NCI-H2227 (cell line): ENCODE results near the gene CFAP57.
"Not testable (repeated sequence)": the region's sequence is repeated elsewhere in the genome, so short reads cannot be mapped to it uniquely, and the experiment has no call there.

Experiments used
- DNase-seq: peaks from one replicate; lab custom pipeline; 2025; ENCODE audit not compliant: unreplicated experiment; lab: John Stamatoyannopoulos, UW

CFAP57 gene

DNA sequence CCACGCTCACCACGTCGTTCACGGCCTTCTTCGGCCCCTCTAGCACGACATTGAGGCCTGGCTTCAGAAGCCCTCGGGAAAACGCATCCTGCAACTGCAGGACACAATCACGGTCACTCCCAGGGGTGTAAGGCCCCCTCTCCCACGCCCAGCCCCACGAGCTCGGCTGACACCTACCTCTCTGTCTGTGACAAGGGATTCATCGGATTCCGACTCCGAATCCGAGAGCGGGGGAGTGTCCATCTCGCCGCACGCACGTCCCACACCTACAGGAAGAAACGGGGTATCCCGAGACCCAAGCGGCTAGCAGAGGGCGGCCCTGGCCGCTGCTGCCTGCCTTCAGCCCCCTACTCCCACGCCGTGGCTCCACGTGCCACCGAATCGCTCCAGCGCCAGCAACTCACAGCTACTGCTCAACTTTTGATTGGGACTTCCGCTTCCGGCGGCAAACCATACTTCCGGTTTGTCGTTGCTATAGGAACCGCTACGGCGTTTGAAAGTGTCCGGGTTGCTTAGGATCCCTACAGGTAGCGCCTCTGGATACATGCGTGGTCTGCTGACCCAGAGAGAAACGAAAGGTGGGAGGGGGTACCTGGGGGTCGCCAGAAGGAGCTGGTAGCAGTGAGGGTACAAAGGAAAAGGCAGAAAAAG, at the start of gene CFAP57, which contains the start of gene EBNA1BP2:
TSS of gene CFAP57 (plus strand) at position 455 of the 651 bp plus-strand sequence. CDS start 424 bp downstream, outside the sequence.
TSS of gene EBNA1BP2 (minus strand) at position 415 of the 651 bp plus-strand sequence. CDS start at position 243, 172 bp downstream.
- DNase-seq = peak; percentile 93

GRCh38 chr1:43123031-43123430, 49.1 kb upstream of the CFAP57 start:
- DNase-seq = no peak

GRCh38 chr1:43128816-43129215, 43.3 kb upstream of the CFAP57 start:
- DNase-seq = no peak

DNA sequence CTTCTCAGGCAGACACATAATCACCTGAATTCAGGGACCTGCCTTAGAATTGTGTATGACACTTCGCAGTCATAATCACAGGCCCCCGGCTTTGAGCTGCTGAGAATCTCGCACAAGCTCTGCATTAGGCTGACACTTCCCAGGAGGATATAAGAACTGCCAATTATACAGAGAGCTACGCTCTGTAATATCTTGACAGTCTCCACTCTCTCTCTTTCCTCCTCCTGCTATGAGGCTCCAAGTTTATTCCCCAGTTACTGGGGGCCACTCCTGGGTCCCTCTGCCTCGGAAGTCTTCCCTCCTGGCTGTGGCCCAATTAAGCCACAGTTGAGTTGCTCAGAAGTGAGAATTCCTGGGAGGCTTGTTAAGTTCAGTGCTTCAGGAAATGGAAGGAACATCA, 42.7 kb upstream of the CFAP57 start:
- peak; percentile 66 for DNase-seq

- no peak for DNase-seq
Observed at GRCh38 chr1:43134068-43134467, 38.1 kb upstream of the CFAP57 start.

DNA sequence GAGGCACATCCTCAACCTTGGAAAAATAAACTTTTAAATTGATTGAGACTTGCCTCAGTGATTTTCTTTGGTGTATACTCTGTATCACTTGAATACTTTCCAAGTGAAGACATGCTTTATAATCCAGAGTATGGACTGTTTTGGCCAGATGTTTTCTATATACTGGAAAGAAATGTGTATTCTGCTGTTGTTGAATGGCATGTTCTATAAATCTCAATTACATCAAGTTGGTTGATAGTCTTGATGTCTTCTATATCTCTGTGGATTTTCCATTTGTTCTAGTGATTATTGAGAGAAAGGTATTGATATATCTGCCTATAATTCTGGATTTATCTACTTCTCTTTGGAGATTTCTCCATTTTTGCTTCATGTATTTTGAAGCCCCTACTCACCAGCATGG, 37.5 kb upstream of the CFAP57 start:
- DNase-seq = no peak

DNA sequence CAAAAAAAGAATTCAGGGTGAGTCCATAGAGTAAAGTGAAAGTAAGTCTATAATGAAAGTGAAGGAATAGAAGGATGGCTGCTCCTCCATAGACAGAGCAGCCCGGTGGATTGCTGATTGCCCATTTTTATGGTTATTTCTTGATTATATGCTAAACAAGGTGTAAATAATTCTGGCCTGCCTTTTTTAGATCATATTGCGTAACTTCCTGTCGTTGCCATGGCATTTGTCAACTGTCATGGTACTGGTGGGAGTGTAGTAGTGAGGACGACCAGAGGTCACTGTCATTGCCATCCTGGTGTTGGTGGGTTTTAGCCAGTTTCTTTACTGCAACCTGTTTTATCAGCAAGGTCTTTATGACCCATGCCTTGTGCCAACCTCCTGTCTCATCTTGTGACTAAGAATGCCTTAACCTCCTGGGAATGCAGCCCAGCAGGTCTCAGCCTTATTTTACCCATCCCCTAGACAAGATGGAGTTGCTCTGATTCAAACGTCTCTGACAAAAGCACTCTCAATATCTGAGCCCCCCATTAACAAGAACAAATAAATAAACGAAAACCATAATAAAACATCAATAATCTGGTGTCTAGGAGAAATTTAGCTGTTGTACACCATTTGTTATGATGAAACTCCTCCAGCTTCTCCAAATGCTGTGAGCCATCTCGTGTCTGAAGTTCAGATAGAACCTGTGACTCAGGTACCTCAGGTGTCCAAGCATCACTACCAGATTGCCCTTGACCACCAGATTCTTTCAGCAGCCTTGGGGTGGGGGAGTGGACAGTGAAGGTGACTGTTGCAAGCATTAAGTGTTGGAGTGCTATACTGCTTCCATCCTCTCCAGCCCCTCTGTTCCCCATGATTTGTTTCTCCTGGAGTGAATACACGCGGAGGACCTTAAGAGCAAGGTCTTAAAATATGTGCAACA, 36.0 kb upstream of the CFAP57 start:
- DNase-seq = no peak

DNA sequence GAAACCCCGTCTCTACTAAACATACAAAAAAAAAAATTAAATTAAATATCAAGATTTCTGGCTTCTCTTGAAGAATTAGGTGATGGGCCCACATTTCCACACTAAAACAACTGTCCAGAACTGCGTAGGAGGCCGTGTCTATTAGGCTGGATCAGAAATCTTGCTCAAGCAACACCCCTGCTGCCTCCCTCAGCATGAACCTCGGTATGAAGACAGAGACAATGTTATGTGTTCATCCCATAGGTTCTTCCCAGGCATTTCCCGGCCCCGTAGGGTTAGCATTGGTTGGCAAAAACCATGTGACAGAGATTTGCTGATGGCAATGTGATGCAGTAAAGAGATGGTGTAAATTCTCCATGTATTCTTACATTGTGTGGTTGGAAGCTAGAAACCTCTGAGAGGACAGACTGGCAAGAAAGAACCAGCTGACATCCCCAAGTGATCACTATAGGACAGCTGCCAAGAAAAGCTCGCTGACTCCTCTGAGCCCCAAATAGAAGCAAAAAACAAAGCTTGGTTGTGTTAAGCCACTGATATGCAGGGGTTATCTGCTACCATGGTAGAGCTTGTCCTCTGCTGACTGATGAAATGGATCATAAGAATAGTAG, 34.6 kb upstream of the CFAP57 start:
- no peak for DNase-seq

DNA sequence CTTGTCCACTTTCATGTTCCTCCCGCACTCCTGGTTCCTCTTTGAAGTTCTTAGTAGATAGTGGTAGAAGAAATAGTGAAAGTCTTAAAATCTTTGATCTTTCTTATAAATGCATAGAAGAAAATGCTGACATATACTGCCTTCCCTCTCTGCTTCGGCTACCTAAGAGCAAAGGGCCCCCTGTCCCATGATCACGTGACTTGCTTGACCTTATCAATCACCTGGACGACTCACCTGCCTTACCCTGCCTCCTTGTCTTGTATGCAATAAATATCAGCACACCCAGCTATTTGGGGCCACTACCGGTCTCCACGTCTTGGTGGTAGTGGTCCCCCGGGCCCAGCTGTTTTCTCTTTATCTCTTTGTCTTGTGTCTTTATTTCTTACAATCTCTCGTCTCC, 32.8 kb upstream of the CFAP57 start:
- not testable (repeated sequence) for DNase-seq

DNA sequence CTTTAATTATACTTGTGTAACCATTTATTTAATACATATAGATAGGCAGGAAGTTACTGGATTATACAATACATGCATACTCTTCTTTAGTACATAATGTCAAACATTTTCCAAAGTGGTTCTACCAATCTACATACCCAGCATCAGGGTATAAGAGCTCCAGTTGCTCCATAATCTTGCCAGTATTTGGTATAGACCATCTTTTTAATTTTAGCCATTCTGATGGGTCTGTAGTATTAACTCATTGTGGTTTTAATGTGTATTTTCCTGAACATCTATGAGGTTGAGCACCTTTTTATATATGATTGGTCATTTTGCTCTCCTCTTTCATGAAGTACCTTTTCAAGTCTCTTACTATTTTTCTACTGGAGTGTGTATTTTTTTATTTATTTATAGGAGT, 32.1 kb upstream of the CFAP57 start:
- DNase-seq = no peak

- DNase-seq = no peak
Observed at GRCh38 chr1:43140583-43140982, 31.5 kb upstream of the CFAP57 start.

GRCh38 chr1:43143441-43143888, 28.7 kb upstream of the CFAP57 start:
- DNase-seq = peak; percentile 29

- no peak for DNase-seq
Observed at GRCh38 chr1:43144237-43144636, 27.9 kb upstream of the CFAP57 start.

GRCh38 chr1:43147625-43148327, 24.4 kb upstream of the CFAP57 start:
- peak; percentile 95 for DNase-seq

- no peak for DNase-seq
Observed at GRCh38 chr1:43149889-43150288, 22.2 kb upstream of the CFAP57 start.

DNA sequence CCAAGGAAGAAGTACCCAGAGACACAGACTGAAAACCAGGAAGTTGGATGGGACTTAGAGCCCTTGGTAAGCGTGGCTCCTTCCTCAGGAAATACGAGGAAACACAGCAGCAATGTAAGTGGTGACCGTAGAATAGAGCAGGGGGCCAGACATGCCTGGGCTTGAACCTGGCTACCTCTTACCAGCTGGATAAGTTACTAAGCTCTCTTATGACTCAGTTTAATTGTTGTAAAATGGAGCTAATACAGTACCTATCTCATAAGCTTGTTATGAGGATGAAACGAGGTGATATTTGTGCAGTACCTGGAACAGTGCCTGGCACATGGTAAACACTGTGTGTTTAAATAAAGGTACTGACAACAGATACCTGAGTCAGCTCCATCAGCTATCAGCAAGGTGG, 19.3 kb upstream of the CFAP57 start:
- no peak for DNase-seq

- no peak for DNase-seq
Observed at GRCh38 chr1:43153443-43153842, 18.7 kb upstream of the CFAP57 start.

- no peak for DNase-seq
Observed at GRCh38 chr1:43156026-43156425, 16.1 kb upstream of the CFAP57 start.

- DNase-seq = no peak
Observed at GRCh38 chr1:43165162-43165561, 7.0 kb upstream of the CFAP57 start.

DNA sequence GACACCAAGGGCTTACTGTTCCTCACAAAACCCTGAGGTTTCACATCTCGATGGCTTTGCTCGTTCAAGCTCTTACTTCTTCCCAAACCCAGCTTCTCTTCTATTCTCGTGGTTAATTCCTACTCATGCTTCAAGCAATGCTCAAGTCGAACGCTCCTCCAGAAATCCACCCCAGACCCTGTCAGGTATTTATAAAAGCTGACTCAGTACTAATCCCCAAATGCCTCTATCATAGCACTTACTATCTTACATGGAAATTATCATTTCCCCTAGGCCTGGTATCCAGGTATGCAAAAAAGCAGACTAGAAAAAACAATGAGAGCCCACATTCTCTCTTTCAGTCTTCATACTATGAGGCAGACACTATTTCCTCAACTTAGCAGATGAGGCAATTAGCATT, 6.4 kb upstream of the CFAP57 start:
- no peak for DNase-seq

GRCh38 chr1:43171312-43171875, 736 bp upstream of the CFAP57 start:
- DNase-seq = no peak
